SK-N-MC (cell line): Measurements from ENCODE around the gene INHBB.

Experiments
- EZH2 ChIP-seq: fragments of 200-600 bp; sonication (generic); IDR thresholded peaks from one replicate; pipeline ENCODE4 v1.6.1; 2017; ENCODE audit warnings: antibody characterized with exemption
- POLR2AphosphoS5 ChIP-seq: IDR thresholded peaks from 2 replicates; pipeline ENCODE4 v1.6.1; 2012; ENCODE audit warnings: mild to moderate bottlenecking, low read depth, low read length, borderline replicate concordance

GRCh38 chr2:120320318-120320851, 25.6 kb upstream of the INHBB start:
- TF ChIP-seq POLR2AphosphoS5 (no peak), EZH2 (no peak)
